A549 treated with ZK216348 at 1 μM for 4 hours (cell line): ENCODE data around the gene CLDN25. TPM values are rescaled to one million over a fixed set of nuclear protein-coding genes. Genes with fewer than 3 reads are reported as not detected.

Source experiments
- total RNA-seq: library from RNA; stranded (reverse); fragments of 200-300 nt; extraction: Qiagen RNA extraction; gene quantifications from 5 replicates; pipeline ENCODE4 v1.2.3, GENCODE V29; 2022; ENCODE audit warnings: low read depth

Gene CLDN25
- total RNA-seq: not detected in 5 replicates

DNA sequence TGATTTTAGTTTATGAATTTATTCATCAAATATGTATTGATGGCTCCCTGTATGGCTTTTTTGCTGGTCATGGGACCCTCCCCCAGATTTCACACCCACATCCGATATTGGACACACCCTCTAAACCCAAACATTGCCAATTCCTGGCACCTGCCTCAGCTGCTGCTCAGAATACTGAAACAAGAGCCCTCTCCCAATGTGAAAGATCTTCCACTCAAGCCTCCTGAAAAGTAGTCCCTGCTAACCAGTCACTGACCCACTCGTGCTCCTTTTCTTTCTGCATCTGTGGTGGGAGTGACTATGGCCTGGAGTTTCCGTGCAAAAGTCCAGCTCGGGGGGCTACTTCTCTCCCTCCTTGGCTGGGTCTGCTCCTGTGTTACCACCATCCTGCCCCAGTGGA is at the start of gene CLDN25:
Gene CLDN25 (plus strand): TSS at position 301 of the 400 bp plus-strand sequence. CDS start 0 bp downstream, at position 301.

DNA sequence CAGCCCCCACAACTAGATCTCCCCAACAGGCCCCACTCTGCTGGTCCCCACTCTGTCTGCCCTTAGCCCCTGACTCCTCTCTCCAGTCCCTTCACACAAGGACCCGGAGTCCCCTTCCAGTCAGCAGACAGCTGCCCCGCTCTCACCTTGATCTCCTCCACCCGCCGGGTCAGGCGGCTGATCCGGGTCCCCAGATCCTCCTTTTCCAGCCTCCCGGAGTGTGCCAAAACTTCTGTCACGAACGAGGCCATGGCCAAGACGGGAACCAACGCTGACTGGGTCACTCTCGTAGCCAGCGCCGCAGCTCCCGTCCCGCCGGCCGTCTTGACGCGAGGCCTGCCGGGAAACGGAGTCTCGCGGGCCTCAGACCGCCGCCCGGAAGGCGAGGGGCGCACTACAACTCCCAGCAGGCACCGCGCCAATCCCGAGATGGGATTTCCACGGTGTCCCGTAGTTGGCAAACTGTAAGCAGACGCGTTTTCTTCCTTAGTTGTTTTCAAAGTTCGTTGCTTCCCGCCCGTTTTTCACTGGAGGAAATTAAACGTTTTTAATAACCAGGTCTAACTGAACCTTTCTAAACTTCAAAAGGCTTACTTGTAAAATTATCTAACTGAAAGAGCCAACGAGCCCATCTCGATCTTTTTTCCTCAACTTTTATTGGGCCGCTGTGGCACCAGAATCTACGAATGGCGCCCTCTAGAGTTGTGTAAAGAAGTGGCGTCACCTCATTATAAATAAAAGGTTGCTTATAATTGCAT is 6.0 kb upstream of the CLDN25 start, which contains the start of gene ZW10:
Gene ZW10 (minus strand): TSS at position 277 of the 758 bp plus-strand sequence. CDS start 26 bp downstream, at position 251.

Other genes with a start within 250 kb of the CLDN25 start
- 0.09 to 0.63 TPM (median 0.18 TPM) in 4 of 5 replicates, not detected in the other for gene TMPRSS5, start 73.5 kb upstream of the CLDN25 start, total RNA-seq
- 11.7 to 14.8 TPM (median 12.3 TPM) in 5 replicates for gene ZW10, start 6.1 kb upstream of the CLDN25 start, total RNA-seq
- 12.3 to 20.7 TPM (median 18.1 TPM) in 5 replicates for gene USP28, start 95.8 kb downstream of the CLDN25 start, total RNA-seq
- gene HTR3B, start 125.0 kb downstream of the CLDN25 start, total RNA-seq: not detected in 5 replicates
- not detected in 5 replicates for gene HTR3A, start 195.3 kb downstream of the CLDN25 start, total RNA-seq